ENCODE results near the gene ACOXL.

ACOXL gene

GRCh38 chr2:110978148-110978547 lies 245.8 kb downstream of the ACOXL start:
- no peak for DNase-seq (ENCODE audit: low read depth)

GRCh38 chr2:110978756-110979470 lies 246.5 kb downstream of the ACOXL start:
- no peak for DNase-seq (ENCODE audit: low read depth)

- no peak for DNase-seq (ENCODE audit: low read depth)
Observed at GRCh38 chr2:110979471-110980338, 247.3 kb downstream of the ACOXL start.

GRCh38 chr2:110980339-110981062 lies 248.1 kb downstream of the ACOXL start:
- no peak for DNase-seq (ENCODE audit: low read depth)

- no peak for DNase-seq (ENCODE audit: low read depth)
Observed at GRCh38 chr2:110983133-110983532, 250.8 kb downstream of the ACOXL start.

- DNase-seq (ENCODE audit: low read depth) = no peak
Observed at GRCh38 chr2:110984694-110985490, 252.5 kb downstream of the ACOXL start.

GRCh38 chr2:110990440-110990839 lies 258.1 kb downstream of the ACOXL start:
- no peak for DNase-seq (ENCODE audit: low read depth)

- DNase-seq (ENCODE audit: low read depth) = no peak
Observed at GRCh38 chr2:110991911-110992310, 259.5 kb downstream of the ACOXL start.

GRCh38 chr2:110992886-110993285 lies 260.5 kb downstream of the ACOXL start:
- DNase-seq (ENCODE audit: low read depth) = no peak

GRCh38 chr2:110993557-110994231 lies 261.3 kb downstream of the ACOXL start:
- no peak for DNase-seq (ENCODE audit: low read depth)

GRCh38 chr2:110994250-110994961 lies 262.0 kb downstream of the ACOXL start:
- no peak for DNase-seq (ENCODE audit: low read depth)

- no peak for DNase-seq (ENCODE audit: low read depth)
Observed at GRCh38 chr2:110995911-110996310, 263.5 kb downstream of the ACOXL start.

GRCh38 chr2:110997331-110998045 lies 265.1 kb downstream of the ACOXL start:
- no peak for DNase-seq (ENCODE audit: low read depth)

- no peak for DNase-seq (ENCODE audit: low read depth)
Observed at GRCh38 chr2:110998311-110998710, 265.9 kb downstream of the ACOXL start.

- DNase-seq (ENCODE audit: low read depth) = no peak
Observed at GRCh38 chr2:110999626-111000025, 267.3 kb downstream of the ACOXL start.

- DNase-seq (ENCODE audit: low read depth) = no peak
Observed at GRCh38 chr2:111005307-111005706, 272.9 kb downstream of the ACOXL start.

GRCh38 chr2:111005821-111006220 lies 273.4 kb downstream of the ACOXL start:
- DNase-seq (ENCODE audit: low read depth) = no peak

- DNase-seq (ENCODE audit: low read depth) = no peak
Observed at GRCh38 chr2:111007757-111008688, 275.6 kb downstream of the ACOXL start.

- DNase-seq (ENCODE audit: low read depth) = no peak
Observed at GRCh38 chr2:111011218-111011617, 278.8 kb downstream of the ACOXL start.
